Measurements from ENCODE around the gene SAMD3. TPM values are rescaled to one million over a fixed set of nuclear protein-coding genes. Genes with fewer than 3 reads are reported as not detected.
A peak's percentile ranks its signal among the peaks of the same experiment; 100 is the strongest.

Gene SAMD3
- total and polyA plus RNA-seq, 11 donors: 0.06 to 4.2 (median 0.68) TPM; not detected in 4

DNA sequence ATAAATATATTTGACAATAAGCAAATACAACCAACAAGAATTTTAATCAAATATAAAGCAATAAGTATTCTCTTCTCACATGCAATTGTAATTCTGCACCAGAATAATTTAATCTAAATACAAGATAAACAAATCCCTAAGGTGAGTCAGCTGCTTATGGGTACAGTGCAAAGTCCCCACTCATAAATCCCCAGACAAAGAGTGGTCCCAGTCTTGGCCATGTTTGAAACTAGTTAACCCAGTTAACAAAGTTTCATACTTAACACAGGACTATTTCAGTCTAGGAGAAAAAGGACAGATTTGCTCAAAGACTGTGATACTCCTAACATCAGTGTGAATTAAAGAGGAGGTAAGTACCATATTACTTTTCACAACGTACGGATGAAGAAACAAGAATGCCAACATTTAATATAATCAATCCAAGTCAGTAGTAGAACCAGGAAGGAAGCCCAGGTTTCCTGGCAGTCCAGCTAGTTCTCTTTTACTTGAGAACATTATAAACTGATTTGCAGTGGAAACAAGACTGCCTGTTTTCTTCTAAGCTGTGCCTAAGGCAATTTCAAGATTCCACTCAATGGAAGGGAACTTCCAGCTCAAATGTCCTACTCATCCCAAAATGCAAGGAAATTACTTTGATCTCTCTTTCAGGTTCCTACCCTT is 10.4 kb downstream of the SAMD3 start:
- peak overlapping the region in 1 of 12 donors; percentile 49 for H3K4me3 ChIP-seq
- no peaks in the 10 kb centered on the region for H3K4me1 ChIP-seq
- TF ChIP-seq, protein P1, sequence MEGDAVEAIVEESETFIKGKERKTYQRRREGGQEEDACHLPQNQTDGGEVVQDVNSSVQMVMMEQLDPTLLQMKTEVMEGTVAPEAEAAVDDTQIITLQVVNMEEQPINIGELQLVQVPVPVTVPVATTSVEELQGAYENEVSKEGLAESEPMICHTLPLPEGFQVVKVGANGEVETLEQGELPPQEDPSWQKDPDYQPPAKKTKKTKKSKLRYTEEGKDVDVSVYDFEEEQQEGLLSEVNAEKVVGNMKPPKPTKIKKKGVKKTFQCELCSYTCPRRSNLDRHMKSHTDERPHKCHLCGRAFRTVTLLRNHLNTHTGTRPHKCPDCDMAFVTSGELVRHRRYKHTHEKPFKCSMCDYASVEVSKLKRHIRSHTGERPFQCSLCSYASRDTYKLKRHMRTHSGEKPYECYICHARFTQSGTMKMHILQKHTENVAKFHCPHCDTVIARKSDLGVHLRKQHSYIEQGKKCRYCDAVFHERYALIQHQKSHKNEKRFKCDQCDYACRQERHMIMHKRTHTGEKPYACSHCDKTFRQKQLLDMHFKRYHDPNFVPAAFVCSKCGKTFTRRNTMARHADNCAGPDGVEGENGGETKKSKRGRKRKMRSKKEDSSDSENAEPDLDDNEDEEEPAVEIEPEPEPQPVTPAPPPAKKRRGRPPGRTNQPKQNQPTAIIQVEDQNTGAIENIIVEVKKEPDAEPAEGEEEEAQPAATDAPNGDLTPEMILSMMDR (IDR thresholded peaks at IDR 0.05): no peak
- TF ChIP-seq POLR2A (IDR thresholded peaks at IDR 0.05): no peak
- no peak overlapping the region for H3K27ac ChIP-seq
- no peak for DNase-seq
- H3K9me3 ChIP-seq: no peaks in the 10 kb centered on the region
- ATAC-seq: no peak
- peaks cover 0 to 7% (median 0%) of the 10 kb centered on the region in 9 donors for H3K27me3 ChIP-seq
- no peaks in the 10 kb centered on the region for H3K36me3 ChIP-seq
- 32 to 63% (median 38%) methylated on average over 2 of the region's 2 CpGs for WGBS, 4 donors
- intact Hi-C loops (cut with DNase I): no loop called here

DNA sequence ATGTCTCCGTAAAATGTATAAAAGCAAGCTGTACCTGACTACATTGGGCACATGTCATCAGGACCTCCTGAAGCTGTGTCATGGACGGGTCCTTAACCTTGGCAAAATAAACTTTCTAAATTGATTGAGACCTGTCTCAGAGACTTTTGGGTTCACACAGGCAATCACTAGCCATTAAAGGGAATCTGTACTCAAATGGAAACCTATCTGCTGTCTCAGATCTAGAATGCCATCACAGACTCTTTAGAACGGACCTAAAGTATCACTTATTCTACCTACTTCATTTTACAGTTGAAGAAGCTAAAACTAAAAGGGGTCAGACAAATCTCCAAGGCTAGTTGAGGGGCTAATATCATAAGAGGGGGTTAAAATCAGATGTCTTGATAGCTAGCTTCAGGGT is 11.1 kb downstream of the SAMD3 start:
- no peak for ATAC-seq
- no peaks in the 10 kb centered on the region for H3K9me3 ChIP-seq
- H3K36me3 ChIP-seq: no peaks in the 10 kb centered on the region
- TF ChIP-seq, protein P1 (IDR thresholded peaks at IDR 0.05): no peak
- TF ChIP-seq POLR2A (IDR thresholded peaks at IDR 0.05): no peak
- intact Hi-C loops (cut with DNase I): no loop called here
- no peak overlapping the region for H3K27ac ChIP-seq
- H3K4me3 ChIP-seq: peak overlapping the region in 1 of 12 donors; percentile 49
- peaks cover 0 to 7% (median 0%) of the 10 kb centered on the region in 9 donors for H3K27me3 ChIP-seq
- WGBS, 4 donors: 68 to 79% (median 75%) methylated on average over 3 of the region's 3 CpGs
- H3K4me1 ChIP-seq: no peaks in the 10 kb centered on the region
- DNase-seq: no peak

- WGBS, 4 donors: 86 to 89% (median 88%) methylated on average over 10 of the region's 10 CpGs
- H3K36me3 ChIP-seq: no peaks in the 10 kb centered on the region
- DNase-seq (no peak), ATAC-seq (no peak)
- intact Hi-C loops (cut with DNase I): no loop called here
- no peaks in the 10 kb centered on the region for H3K4me1 ChIP-seq
- no peak overlapping the region for H3K4me3 ChIP-seq
- no peak for TF ChIP-seq POLR2A (IDR thresholded peaks at IDR 0.05)
- TF ChIP-seq, protein P1 (IDR thresholded peaks at IDR 0.05): no peak
- no peaks in the 10 kb centered on the region for H3K27me3 ChIP-seq
- H3K9me3 ChIP-seq: no peaks in the 10 kb centered on the region
- H3K27ac ChIP-seq: no peak overlapping the region
These were observed 14.6 kb downstream of the SAMD3 start for GRCh38 chr6:130207979-130208649.

DNA sequence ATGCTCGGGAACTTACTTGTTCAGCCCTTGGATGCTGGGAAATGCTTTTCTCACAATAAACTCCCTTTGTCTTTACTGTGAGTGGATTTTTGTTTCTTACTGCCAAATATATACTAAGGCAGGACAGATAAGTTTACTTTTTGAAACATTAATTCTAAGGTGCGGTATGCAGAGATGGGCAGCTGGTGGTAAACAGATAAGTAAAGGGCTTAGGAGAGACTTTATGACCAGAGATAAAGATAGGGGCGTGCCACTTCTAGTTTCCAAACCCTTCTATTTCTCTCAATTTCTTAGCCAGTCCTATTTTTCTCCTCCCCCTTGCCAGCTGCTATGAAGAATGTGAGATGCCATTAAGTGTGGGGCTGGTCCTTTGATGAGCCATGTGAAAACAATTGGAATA is 16.3 kb downstream of the SAMD3 start:
- TF ChIP-seq POLR2A (IDR thresholded peaks at IDR 0.05): no peak
- TF ChIP-seq, protein P1 (IDR thresholded peaks at IDR 0.05): no peak
- Histone ChIP-seq H3K27ac (no peak overlapping the region), H3K4me1 (no peaks in the 10 kb centered on the region), H3K9me3 (no peaks in the 10 kb centered on the region), H3K36me3 (no peaks in the 10 kb centered on the region), H3K27me3 (no peaks in the 10 kb centered on the region), H3K4me3 (no peak overlapping the region)
- 72 to 78% (median 76%) methylated on average over 3 of the region's 3 CpGs for whole genome bisulfite sequencing, 4 donors
- ATAC-seq (no peak), DNase-seq (no peak)
- intact Hi-C loops (cut with DNase I): no loop called here

Measured in heart left ventricle (tissue), 16 donors.